D721Med (cell line): ENCODE results near the gene PPIL4.

ENCODE experiments used
- DNase-seq: peaks from one replicate; pipeline ENCODE4 v3.0.0; 2011; ENCODE audit warnings: low spot score; ENCODE audit not compliant: insufficient read length
- FAIRE-seq: peaks from 2 replicates; lab custom pipeline; 2011; peaks lifted over from hg19 to GRCh38; lab: Jason Lieb, UNC
- CTCF ChIP-seq: IDR thresholded peaks from 2 replicates; pipeline ENCODE4 v1.5.1; 2012; ENCODE audit warnings: mild to moderate bottlenecking, control low read depth; ENCODE audit not compliant: insufficient read depth; ENCODE audit errors: missing control alignments

The PPIL4 gene

GRCh38 chr6:149493761-149494320 is 52.0 kb downstream of the PPIL4 start:
- DNase-seq (no peak), FAIRE-seq (no peak)
- TF ChIP-seq CTCF, result no peak

- no peak for DNase-seq
- TF ChIP-seq CTCF, result no peak
- no peak for FAIRE-seq
These were observed 53.0 kb downstream of the PPIL4 start for GRCh38 chr6:149492798-149493343.

- TF ChIP-seq CTCF, result no peak
- FAIRE-seq (no peak), DNase-seq (no peak)
These were observed 55.9 kb downstream of the PPIL4 start for GRCh38 chr6:149489967-149490366.

GRCh38 chr6:149488815-149489214 is 57.0 kb downstream of the PPIL4 start:
- FAIRE-seq (no peak), DNase-seq (no peak)
- TF ChIP-seq CTCF, result no peak

GRCh38 chr6:149487316-149487715 is 58.5 kb downstream of the PPIL4 start:
- no peak for DNase-seq
- FAIRE-seq, result no peak
- TF ChIP-seq CTCF, result no peak

GRCh38 chr6:149484733-149485700 is 60.8 kb downstream of the PPIL4 start, which contains the start of gene ZC3H12D:
Gene ZC3H12D, minus strand, starts transcription at chr6:149485014. Its CDS starts 10,471 bp downstream, at chr6:149474543.
- DNase-seq, result no peak
- no peak for FAIRE-seq
- TF ChIP-seq CTCF, result no peak
